Raji (cell line): ENCODE measurements around the gene VMP1.
A peak's percentile ranks its signal among the peaks of the same experiment; 100 is the strongest.

ENCODE experiments used
- POLR2A ChIP-seq: IDR thresholded peaks from 2 replicates; pipeline ENCODE4 v1.6.1; 2011; ENCODE audit warnings: low read depth, low read length, control low read depth; ENCODE audit not compliant: insufficient read depth

Gene VMP1

GRCh38 chr17:59838052-59838916 lies 130.8 kb downstream of the VMP1 start:
- no peak for TF ChIP-seq POLR2A

DNA sequence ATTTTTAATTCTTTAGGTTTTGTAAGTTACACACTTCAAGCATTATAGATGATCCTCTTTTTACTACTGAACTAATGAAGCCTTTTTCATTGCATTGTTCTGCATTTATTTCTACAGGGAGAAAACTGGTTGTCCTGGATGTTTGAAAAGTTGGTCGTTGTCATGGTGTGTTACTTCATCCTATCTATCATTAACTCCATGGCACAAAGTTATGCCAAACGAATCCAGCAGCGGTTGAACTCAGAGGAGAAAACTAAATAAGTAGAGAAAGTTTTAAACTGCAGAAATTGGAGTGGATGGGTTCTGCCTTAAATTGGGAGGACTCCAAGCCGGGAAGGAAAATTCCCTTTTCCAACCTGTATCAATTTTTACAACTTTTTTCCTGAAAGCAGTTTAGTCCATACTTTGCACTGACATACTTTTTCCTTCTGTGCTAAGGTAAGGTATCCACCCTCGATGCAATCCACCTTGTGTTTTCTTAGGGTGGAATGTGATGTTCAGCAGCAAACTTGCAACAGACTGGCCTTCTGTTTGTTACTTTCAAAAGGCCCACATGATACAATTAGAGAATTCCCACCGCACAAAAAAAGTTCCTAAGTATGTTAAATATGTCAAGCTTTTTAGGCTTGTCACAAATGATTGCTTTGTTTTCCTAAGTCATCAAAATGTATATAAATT lies 132.3 kb downstream of the VMP1 start:
- TF ChIP-seq POLR2A = no peak

DNA sequence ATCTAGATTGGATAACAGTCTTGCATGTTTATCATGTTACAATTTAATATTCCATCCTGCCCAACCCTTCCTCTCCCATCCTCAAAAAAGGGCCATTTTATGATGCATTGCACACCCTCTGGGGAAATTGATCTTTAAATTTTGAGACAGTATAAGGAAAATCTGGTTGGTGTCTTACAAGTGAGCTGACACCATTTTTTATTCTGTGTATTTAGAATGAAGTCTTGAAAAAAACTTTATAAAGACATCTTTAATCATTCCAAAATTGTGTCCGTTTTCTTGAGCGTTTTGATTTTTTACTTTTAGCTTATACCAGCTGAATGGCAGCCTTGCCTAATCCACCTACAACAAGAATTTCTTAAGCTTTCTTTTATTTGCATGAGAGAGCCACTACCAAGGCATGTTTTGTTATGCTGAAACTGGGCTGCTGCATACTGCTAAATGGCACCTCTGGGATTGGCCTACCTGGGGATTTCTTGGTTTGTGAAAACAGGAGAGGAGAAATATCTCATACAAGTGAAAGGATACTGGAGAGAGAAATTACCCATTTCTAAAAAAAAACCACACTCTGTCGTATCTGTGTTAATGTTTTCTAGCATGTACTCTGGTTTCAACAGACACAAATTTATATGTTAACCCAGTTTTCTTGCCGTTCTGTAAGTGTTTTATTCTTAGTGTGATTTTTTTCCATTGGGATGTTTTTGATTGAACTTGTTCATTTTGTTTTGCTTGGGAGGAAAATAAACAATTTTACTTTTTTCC lies 133.1 kb downstream of the VMP1 start:
- TF ChIP-seq POLR2A = no peak

DNA sequence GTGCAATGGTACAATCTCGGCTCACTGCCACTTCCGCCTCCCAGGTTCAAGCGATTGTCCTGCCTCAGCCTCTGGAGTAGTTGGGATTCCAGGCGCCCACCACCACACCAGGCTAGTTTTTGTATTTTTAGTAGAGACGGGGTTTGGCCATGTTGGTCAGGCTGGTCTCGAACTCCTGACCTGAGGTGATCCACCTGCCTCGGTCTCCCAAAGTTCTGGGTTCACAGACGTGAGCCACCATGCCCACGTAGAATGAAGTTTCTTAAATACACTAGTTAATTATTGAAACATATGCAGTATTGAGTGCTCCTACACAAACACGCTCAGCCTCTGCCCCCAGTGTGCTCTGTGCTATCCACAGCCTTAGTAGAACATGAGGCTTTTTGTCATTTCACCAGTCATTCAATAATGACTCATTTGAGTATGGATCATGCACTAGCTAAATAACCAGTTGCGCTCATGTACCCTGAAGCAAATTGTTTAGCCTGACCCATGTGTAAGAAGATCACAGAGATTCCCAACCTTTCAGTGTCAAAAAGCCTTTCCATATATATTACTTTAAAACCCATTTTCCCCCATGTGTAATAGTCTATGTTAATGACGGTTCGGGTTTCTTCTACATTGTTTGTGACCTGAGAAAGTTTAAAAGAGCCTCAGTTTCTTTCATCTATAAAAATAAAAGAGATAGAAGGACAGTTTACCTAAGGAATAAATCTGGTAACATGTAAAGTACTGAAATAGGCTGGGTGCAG lies 135.6 kb downstream of the VMP1 start:
- TF ChIP-seq POLR2A = peak; percentile 72

DNA sequence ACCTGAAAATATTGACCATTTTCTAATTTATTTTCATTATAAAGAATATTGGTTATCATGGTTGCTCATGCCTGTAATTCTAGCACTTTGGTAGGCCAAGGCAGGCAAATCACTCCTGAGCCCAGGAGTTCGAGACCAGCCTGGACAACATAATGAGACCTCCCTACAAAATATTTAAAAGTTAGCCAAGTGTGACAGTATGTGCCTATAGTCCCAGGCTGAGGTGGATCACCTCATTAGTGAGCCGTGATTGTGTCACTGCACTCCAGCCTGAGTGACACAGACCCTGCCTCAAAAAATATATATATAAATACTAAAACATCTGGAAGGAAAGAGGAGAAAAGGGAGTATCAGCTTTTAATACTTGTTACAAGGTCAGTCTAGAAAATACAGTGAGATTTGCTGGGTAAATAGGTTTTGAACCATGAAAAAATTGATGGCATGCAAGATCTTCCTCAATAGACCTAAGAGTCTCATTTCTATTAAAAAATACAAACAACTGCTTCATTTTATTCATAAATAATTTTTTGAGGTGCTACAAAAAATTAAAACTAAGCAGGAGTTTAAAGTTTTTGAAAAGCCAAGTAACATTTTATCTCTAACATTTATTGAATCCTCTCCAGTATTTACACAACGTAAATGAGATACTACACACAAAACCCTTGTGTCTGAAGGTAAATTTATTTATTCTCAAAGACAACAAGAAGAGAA lies 137.6 kb downstream of the VMP1 start:
- TF ChIP-seq POLR2A = no peak

DNA sequence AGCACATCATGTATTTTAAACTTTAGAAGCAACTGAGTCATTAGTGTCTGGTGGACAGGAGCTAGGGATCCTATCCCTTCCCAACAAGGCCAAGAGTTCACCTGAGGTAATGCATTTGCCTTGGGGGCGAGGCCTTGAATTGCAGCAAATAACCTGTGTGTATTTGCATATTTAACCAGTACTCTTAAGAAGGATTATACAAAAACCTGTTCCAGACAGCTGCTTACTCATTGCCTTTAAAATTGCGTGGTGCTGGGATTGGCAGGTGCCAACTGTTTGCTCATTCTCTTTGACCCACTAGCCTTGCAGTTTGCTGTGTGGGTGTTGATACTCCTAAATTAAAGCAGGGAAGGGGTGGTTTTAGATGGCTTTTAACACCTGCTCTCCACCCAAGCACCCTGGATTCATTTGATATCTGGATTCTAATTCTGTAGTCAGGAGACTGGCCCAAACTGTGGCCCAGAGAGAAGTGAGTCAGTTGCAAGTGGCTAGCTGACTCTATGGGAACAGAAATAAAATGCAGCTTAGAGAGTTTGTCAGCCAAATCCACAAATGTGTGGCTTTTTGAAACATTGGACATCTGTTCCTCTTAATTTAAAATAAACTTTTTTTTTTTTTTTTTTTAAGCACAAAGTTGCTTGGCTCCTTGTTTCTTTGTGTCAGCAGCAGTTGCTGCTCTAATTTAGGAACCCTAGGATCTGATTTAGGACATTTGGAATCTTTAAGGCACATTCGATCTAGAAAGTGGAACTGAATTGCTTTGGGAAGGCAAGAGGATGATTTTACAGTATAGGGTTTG lies 138.3 kb downstream of the VMP1 start:
- TF ChIP-seq POLR2A = peak; percentile 77

DNA sequence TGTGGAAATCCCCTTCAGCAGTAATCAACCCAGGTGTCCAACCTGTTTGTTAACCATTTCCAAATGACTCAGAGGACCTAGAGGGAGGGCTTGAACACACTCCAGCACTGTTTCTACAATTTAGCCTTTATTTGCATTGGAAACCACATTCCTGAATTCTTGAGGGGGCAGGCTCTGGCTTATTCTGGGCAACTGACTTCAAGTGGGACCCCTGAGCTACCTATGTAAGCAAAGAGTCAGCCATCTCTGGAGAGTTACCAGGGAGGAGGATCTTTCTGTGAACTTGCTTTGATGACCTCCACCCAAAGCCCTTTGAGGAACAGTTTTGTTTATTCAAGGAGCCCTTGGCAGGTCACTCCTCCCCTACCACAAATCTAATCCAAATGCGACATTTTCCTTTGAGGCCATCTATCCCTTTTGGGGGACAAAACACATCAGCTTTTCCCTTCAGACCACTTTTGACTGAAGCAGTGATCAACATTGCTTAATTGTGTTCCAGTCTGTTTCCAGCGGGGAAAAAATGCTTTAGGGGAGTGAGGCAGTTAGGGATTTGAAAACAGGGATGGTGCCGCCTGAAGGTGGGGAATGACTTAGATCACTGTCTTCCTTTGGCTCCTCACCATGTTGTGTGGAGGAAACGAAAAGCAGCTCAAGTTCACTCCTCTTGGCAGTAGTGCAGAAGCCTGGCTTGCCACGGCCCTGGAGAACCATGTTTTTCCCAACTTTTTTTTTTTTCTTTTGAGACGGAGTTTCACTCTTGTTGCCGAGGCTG lies 139.1 kb downstream of the VMP1 start:
- 0 out of 2 replicates have a peak, but pooled peaks have one; percentile 13 for TF ChIP-seq POLR2A

DNA sequence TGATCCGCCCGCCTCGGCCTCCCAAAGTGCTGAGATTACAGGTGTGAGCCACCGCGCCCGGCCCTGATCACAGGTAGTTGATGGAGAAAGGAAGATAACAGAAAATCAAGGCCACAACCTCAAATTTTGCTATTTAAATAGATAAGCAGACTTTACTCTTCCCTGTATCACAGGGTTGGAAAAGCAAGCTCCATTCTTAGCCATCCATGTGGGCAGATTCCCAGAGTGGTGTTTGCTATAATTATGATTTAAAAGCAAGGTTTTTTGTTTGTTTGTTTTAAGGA lies 140.9 kb downstream of the VMP1 start:
- no peak for TF ChIP-seq POLR2A

GRCh38 chr17:59848778-59849177 lies 141.3 kb downstream of the VMP1 start:
- 0 out of 2 replicates have a peak, but pooled peaks have one; percentile 13 for TF ChIP-seq POLR2A

- TF ChIP-seq POLR2A = no peak
Measured at GRCh38 chr17:59851439-59852375, 144.3 kb downstream of the VMP1 start.

DNA sequence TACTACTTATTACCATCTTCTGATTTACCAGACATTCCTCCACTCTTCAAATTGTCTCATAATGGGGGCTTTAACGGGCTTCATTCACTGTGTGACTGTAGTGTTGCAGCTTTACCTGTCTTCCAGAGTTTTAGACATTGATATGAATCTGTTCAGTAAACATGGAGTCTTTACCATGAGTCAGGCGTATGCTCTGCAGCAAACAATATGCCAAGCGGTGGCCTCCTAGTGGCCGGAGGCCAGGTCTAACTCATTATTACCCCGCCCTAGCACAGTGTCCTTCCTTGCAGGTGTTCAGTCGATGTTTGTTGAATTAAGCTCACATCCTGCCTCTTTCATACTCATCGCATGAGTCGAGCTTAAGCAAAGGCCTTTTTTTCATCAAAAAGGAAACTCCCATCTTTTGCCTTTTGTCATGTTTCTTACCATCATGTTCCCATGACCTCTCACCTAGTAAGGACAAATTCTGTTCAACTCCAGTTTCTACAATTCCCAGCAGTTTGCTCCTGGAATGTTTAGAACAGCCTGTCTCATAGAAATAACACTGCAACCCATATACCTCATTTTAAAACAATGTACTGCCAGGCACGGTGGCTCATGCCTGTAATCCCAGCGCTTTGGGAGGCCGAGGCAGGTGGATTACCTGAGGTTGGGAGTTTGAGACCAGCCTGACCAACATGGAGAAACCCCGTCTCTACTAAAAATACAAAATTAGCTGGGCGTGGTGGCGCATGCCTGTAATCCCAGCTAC lies 145.9 kb downstream of the VMP1 start:
- TF ChIP-seq POLR2A = no peak
